T-cell (primary cell): ENCODE data around the gene NKTR. TPM values are rescaled to one million over a fixed set of nuclear protein-coding genes. Genes with fewer than 3 reads are reported as not detected.

Source experiments
- ATAC-seq, 4 experiments: fragments of 200-7000 bp in 3 of 4; fragments of 150-1000 bp in 1 of 4; cut with Tn5 transposase; replicated peaks in 1 of 4; 1 replicate in 3 of 4; 2 replicates in 1 of 4; pipeline ENCODE4 v1.10.0; 2021; ENCODE audit warnings: moderate library complexity in 3 of 4, mild to moderate bottlenecking in 2 of 4, moderate number of reproducible peaks in 1 of 4
- CTCF ChIA-PET, 2 donors: fragments of 300-600 bp; sonication (Branson Sonifier 250); formaldehyde crosslinking; loops; one replicate each; lab custom pipeline; 2022; ENCODE audit warnings: antibody characterized with exemption in 2 of 2; lab: Charles Lee
- POLR2A ChIA-PET, 2 donors: fragments of 300-600 bp; sonication (Branson Sonifier 250); formaldehyde crosslinking; loops; one replicate each; lab custom pipeline; 2022; ENCODE audit warnings: antibody characterized with exemption in 2 of 2; lab: Charles Lee
- DNase-seq, 35 experiments: peaks; one replicate each; pipeline versions ENCODE4 v3.0.0 to v3.0.0-alpha.2; 2013 to 2023
- H3K27ac ChIP-seq: one replicate; pipeline ENCODE4 v1.5.1; 2013; ENCODE audit warnings: low read length
- H3K27me3 ChIP-seq, 2 experiments: replicated peaks in 1 of 2; 1 replicate in 1 of 2; 2 replicates in 1 of 2; pipeline versions ENCODE4 v1.6.1 to v1.7.0; 2013; ENCODE audit warnings: low read length in 1 of 2, mixed read lengths in 1 of 2; ENCODE audit not compliant: control insufficient read depth in 2 of 2, insufficient read depth in 2 of 2; ENCODE audit errors: extremely low read depth in 1 of 2
- H3K36me3 ChIP-seq, 2 donors: 1 replicate in 1 of 2; 2 replicates in 1 of 2; pipeline versions ENCODE4 v1.6.1 to v1.7.0; 2013; ENCODE audit warnings: low read length in 1 of 2; ENCODE audit not compliant: control insufficient read depth in 2 of 2, insufficient read depth in 1 of 2; ENCODE audit errors: extremely low read depth in 1 of 2
- H3K4me1 ChIP-seq, 2 experiments: 1 replicate in 1 of 2; 2 replicates in 1 of 2; pipeline versions ENCODE4 v1.6.1 to v1.7.0; 2013; ENCODE audit warnings: low read length in 2 of 2, mixed read lengths in 1 of 2; ENCODE audit not compliant: insufficient read depth in 2 of 2, control insufficient read depth in 1 of 2; ENCODE audit errors: extremely low read depth in 1 of 2
- H3K4me3 ChIP-seq, 2 donors: 1 replicate in 1 of 2; 2 replicates in 1 of 2; pipeline versions ENCODE4 v1.5.1 to v1.7.0; 2013; ENCODE audit warnings: mild to moderate bottlenecking in 2 of 2, low read length in 1 of 2, moderate library complexity in 1 of 2; ENCODE audit not compliant: control insufficient read depth in 1 of 2; ENCODE audit errors: extremely low read depth in 1 of 2
- H3K9me3 ChIP-seq: 2 replicates; pipeline ENCODE4 v1.7.0; 2013
- H3K27ac Mint-ChIP-seq, 2 donors: one replicate each; pipeline ENCODE4 v1.8.0; 2020 to 2021; ENCODE audit warnings: mild to moderate bottlenecking in 2 of 2, mixed read lengths in 2 of 2
- H3K27me3 Mint-ChIP-seq, 2 donors: one replicate each; pipeline ENCODE4 v1.8.0; 2021 to 2022; ENCODE audit warnings: mixed read lengths in 2 of 2
- H3K36me3 Mint-ChIP-seq: one replicate; pipeline ENCODE4 v1.8.0; 2021; ENCODE audit warnings: mixed read lengths
- H3K4me1 Mint-ChIP-seq, 3 donors: one replicate each; pipeline ENCODE4 v1.8.0; 2020 to 2022; ENCODE audit warnings: mixed read lengths in 3 of 3, mild to moderate bottlenecking in 1 of 3
- H3K4me3 Mint-ChIP-seq, 3 donors: one replicate each; pipeline ENCODE4 v1.8.0; 2020 to 2022; ENCODE audit warnings: mild to moderate bottlenecking in 3 of 3, mixed read lengths in 3 of 3, moderate library complexity in 3 of 3
- H3K9me3 Mint-ChIP-seq, 3 donors: one replicate each; pipeline ENCODE4 v1.8.0; 2020 to 2022; ENCODE audit warnings: mixed read lengths in 3 of 3
- WGBS: methylation state at CpG from one replicate; pipeline ENCODE4 v1.1.5; 2013; ENCODE audit warnings: missing lambda C conversion rate; ENCODE audit not compliant: insufficient coverage; 5-methylcytosine and 5-hydroxymethylcytosine counted together
- total RNA-seq, 35 experiments: library from RNA in 6 of 35; stranded (reverse) in 6 of 35; fragments of 120-200 nt in 1 of 35; gene quantifications; one replicate each; pipeline versions ENCODE4 v1.2.1 to v1.2.4 and lab custom pipeline; 2013 to 2026

The NKTR gene
- total RNA-seq, 5 donors from 2014 or later (not counting 1 experiment from before 2014, with no cell fraction given), result 185 to 252 (median 209) TPM

- POLR2A ChIA-PET, result no interaction called here
- Histone ChIP-seq H3K9me3 (no peaks in the 10 kb centered on the region), H3K36me3 (peaks cover 0 to 2% of the 10 kb centered on the region in 2 donors), H3K4me3 (no peak overlapping the region), H3K4me1 (peaks cover 0 to 26% of the 10 kb centered on the region in 2 experiments), H3K27me3 (peaks cover 0 to 26% of the 10 kb centered on the region in 2 experiments), H3K27ac (no peak overlapping the region)
- no peak for ATAC-seq
- Mint-ChIP-seq H3K36me3 (no peaks in the 10 kb centered on the region), H3K27ac (peak overlapping the region; percentile 4 to 28), H3K4me1 (peaks cover 6 to 22% (median 13%) of the 10 kb centered on the region in 3 donors), H3K9me3 (no peaks in the 10 kb centered on the region), H3K4me3 (peak overlapping the region in 1 of 3 donors; percentile 50), H3K27me3 (no peaks in the 10 kb centered on the region)
- WGBS, result 86% methylated on average over 6 of the region's 6 CpGs
- DNase-seq, result no peak
- CTCF ChIA-PET, result no interaction called here
These were observed 55.6 kb downstream of the NKTR start for GRCh38 chr3:42655980-42656679.

GRCh38 chr3:42656680-42657610, 56.5 kb downstream of the NKTR start:
- no peak overlapping the region for H3K27ac ChIP-seq
- WGBS, result 92% methylated on average over 7 of the region's 9 CpGs
- ChIA-PET CTCF (no interaction called here), POLR2A (no interaction called here)
- H3K9me3 Mint-ChIP-seq, result no peaks in the 10 kb centered on the region
- peaks cover 0 to 26% of the 10 kb centered on the region in 2 experiments for H3K27me3 ChIP-seq
- H3K4me3 Mint-ChIP-seq, result peak overlapping the region in 1 of 3 donors; percentile 12
- H3K4me1 ChIP-seq, result peaks cover 0 to 26% of the 10 kb centered on the region in 2 experiments
- H3K27ac Mint-ChIP-seq, result peak overlapping the region in 1 of 2 donors; percentile 4
- DNase-seq, result no peak
- ATAC-seq, result no peak
- H3K4me1 Mint-ChIP-seq, result peaks cover 6 to 21% (median 12%) of the 10 kb centered on the region in 3 donors
- no peaks in the 10 kb centered on the region for H3K27me3 Mint-ChIP-seq
- H3K36me3 Mint-ChIP-seq, result no peaks in the 10 kb centered on the region
- H3K4me3 ChIP-seq, result no peak overlapping the region
- H3K36me3 ChIP-seq, result peaks cover 0 to 2% of the 10 kb centered on the region in 2 donors
- no peaks in the 10 kb centered on the region for H3K9me3 ChIP-seq

- CTCF ChIA-PET, result no interaction called here
- ATAC-seq, result no peak
These were observed 57.2 kb downstream of the NKTR start for GRCh38 chr3:42657675-42658074.

GRCh38 chr3:42658091-42658770, 57.7 kb downstream of the NKTR start:
- H3K36me3 ChIP-seq, result no peaks in the 10 kb centered on the region
- Mint-ChIP-seq H3K4me3 (no peak overlapping the region), H3K4me1 (peaks cover 5 to 10% (median 6%) of the 10 kb centered on the region in 3 donors), H3K27me3 (no peaks in the 10 kb centered on the region), H3K27ac (no peak overlapping the region), H3K9me3 (no peaks in the 10 kb centered on the region), H3K36me3 (no peaks in the 10 kb centered on the region)
- H3K4me1 ChIP-seq, result peaks cover 0 to 18% of the 10 kb centered on the region in 2 experiments
- H3K9me3 ChIP-seq, result no peaks in the 10 kb centered on the region
- no peak for ATAC-seq
- H3K4me3 ChIP-seq, result no peak overlapping the region
- POLR2A ChIA-PET, result no interaction called here
- 92% methylated on average over 34 of the region's 34 CpGs for WGBS
- H3K27ac ChIP-seq, result no peak overlapping the region
- DNase-seq, result no peak
- peaks cover 0 to 18% of the 10 kb centered on the region in 2 experiments for H3K27me3 ChIP-seq
- CTCF ChIA-PET, result interaction anchor here in 1 of 2 donors (0.6 kb wide), 1 partner anchor 43 kb away, joined by 4 read pairs; no protein-coding TSS in a partner anchor

More at GRCh38 chr3:42657675-42658074, 57.2 kb downstream of the NKTR start:
- DNase-seq, result no peak
- Histone ChIP-seq H3K9me3 (no peaks in the 10 kb centered on the region), H3K4me3 (no peak overlapping the region), H3K27ac (no peak overlapping the region), H3K4me1 (peaks cover 0 to 22% of the 10 kb centered on the region in 2 experiments), H3K36me3 (no peaks in the 10 kb centered on the region), H3K27me3 (peaks cover 0 to 23% of the 10 kb centered on the region in 2 experiments)
- Mint-ChIP-seq H3K4me1 (peaks cover 6 to 15% (median 9%) of the 10 kb centered on the region in 3 donors), H3K4me3 (no peak overlapping the region), H3K27ac (no peak overlapping the region), H3K27me3 (no peaks in the 10 kb centered on the region), H3K36me3 (no peaks in the 10 kb centered on the region), H3K9me3 (no peaks in the 10 kb centered on the region)
- POLR2A ChIA-PET, result no interaction called here
- 89% methylated on average over 3 of the region's 4 CpGs for WGBS

- ATAC-seq (no peak), DNase-seq (no peak)
- Histone ChIP-seq H3K4me3 (no peak overlapping the region), H3K27me3 (peaks cover 0 to 11% of the 10 kb centered on the region in 2 experiments), H3K4me1 (peaks cover 0 to 12% of the 10 kb centered on the region in 2 experiments), H3K36me3 (no peaks in the 10 kb centered on the region), H3K9me3 (no peaks in the 10 kb centered on the region), H3K27ac (no peak overlapping the region)
- CTCF ChIA-PET, result no interaction called here
- H3K9me3 Mint-ChIP-seq, result no peaks in the 10 kb centered on the region
- POLR2A ChIA-PET, result no interaction called here
- no peak overlapping the region for H3K27ac Mint-ChIP-seq
- no peaks in the 10 kb centered on the region for H3K27me3 Mint-ChIP-seq
- H3K36me3 Mint-ChIP-seq, result no peaks in the 10 kb centered on the region
- 90% methylated on average over 21 of the region's 22 CpGs for whole genome bisulfite sequencing
- no peak overlapping the region for H3K4me3 Mint-ChIP-seq
- peaks cover under 1 to 4% (median 1%) of the 10 kb centered on the region in 3 donors for H3K4me1 Mint-ChIP-seq
These were observed 58.4 kb downstream of the NKTR start for GRCh38 chr3:42658771-42659390.
